Neural progenitor cell (in vitro differentiated cells): Measurements from ENCODE around the gene SPEM1. TPM values are rescaled to one million over a fixed set of nuclear protein-coding genes. Genes with fewer than 3 reads are reported as not detected.

Experiments
- DNase-seq: peaks from one replicate; pipeline ENCODE4 v3.0.0-alpha.2; 2016; ENCODE audit warnings: low spot score
- H2AFZ ChIP-seq: fragments of 200-600 bp; sonication (generic); replicated peaks from 2 replicates; pipeline ENCODE4 v1.6.1; 2016; ENCODE audit warnings: antibody characterized with exemption
- H3F3A ChIP-seq: fragments of 200-600 bp; sonication (generic); 2 replicates; pipeline ENCODE4 v1.6.1; 2016; ENCODE audit warnings: antibody characterized with exemption, low read depth
- H3K27ac ChIP-seq: fragments of 200-600 bp; sonication (generic); 2 replicates; pipeline ENCODE4 v1.5.1; 2016; ENCODE audit warnings: mild to moderate bottlenecking
- H3K27me3 ChIP-seq: fragments of 200-600 bp; sonication (generic); 2 replicates; pipeline ENCODE4 v1.6.1; 2016; ENCODE audit warnings: mild to moderate bottlenecking, moderate library complexity
- H3K36me3 ChIP-seq: fragments of 200-600 bp; sonication (generic); 2 replicates; pipeline ENCODE4 v1.5.1; 2016
- H3K4me1 ChIP-seq: fragments of 200-600 bp; sonication (generic); 2 replicates; pipeline ENCODE4 v1.6.1; 2016; ENCODE audit warnings: mixed run types
- H3K4me2 ChIP-seq: fragments of 200-600 bp; sonication (generic); 2 replicates; pipeline ENCODE4 v1.6.1; 2016
- H3K4me3 ChIP-seq: fragments of 200-600 bp; sonication (generic); 2 replicates; pipeline ENCODE4 v1.5.1; 2016
- H3K79me2 ChIP-seq: fragments of 200-600 bp; sonication (generic); 2 replicates; pipeline ENCODE4 v1.6.1; 2016; ENCODE audit warnings: low read depth
- H3K9ac ChIP-seq: fragments of 200-600 bp; sonication (generic); 2 replicates; pipeline ENCODE4 v1.6.1; 2016
- H3K9me3 ChIP-seq: fragments of 200-600 bp; sonication (generic); 2 replicates; pipeline ENCODE4 v1.5.1; 2016; ENCODE audit warnings: low read depth
- H4K20me1 ChIP-seq: fragments of 200-600 bp; sonication (generic); 2 replicates; pipeline ENCODE4 v1.6.1; 2016; ENCODE audit warnings: low read depth
- H3K27ac Mint-ChIP-seq: 3 replicates; pipeline ENCODE4 v1.8.0; 2021; ENCODE audit warnings: mixed read lengths
- H3K27me3 Mint-ChIP-seq: 2 replicates; pipeline ENCODE4 v1.8.0; 2022; ENCODE audit warnings: low read depth, mild to moderate bottlenecking, inconsistent platforms, moderate library complexity, mixed read lengths; ENCODE audit not compliant: insufficient read depth
- H3K36me3 Mint-ChIP-seq: 3 replicates; pipeline ENCODE4 v1.8.0; 2021; ENCODE audit warnings: mixed read lengths
- H3K4me1 Mint-ChIP-seq: 3 replicates; pipeline ENCODE4 v1.8.0; 2021; ENCODE audit warnings: mixed read lengths
- H3K4me3 Mint-ChIP-seq: 3 replicates; pipeline ENCODE4 v1.8.0; 2021; ENCODE audit warnings: mild to moderate bottlenecking, moderate library complexity, mixed read lengths
- H3K9me3 Mint-ChIP-seq: 3 replicates; pipeline ENCODE4 v1.8.0; 2020; ENCODE audit warnings: mixed read lengths
- CTCF ChIP-seq: fragments of 200-600 bp; sonication (generic); IDR thresholded peaks from 2 replicates; pipeline ENCODE4 v1.5.1; 2017; ENCODE audit warnings: antibody characterized with exemption, mild to moderate bottlenecking
- EZH2 ChIP-seq: fragments of 200-600 bp; sonication (generic); IDR thresholded peaks from 2 replicates; pipeline ENCODE4 v1.6.1; 2017; ENCODE audit warnings: antibody characterized with exemption, mild to moderate bottlenecking, moderate library complexity
- EZH2phosphoT487 ChIP-seq: fragments of 200-600 bp; sonication (generic); IDR thresholded peaks from 2 replicates; pipeline ENCODE4 v1.6.1; 2017; ENCODE audit warnings: antibody characterized with exemption
- total RNA-seq: library from RNA; depleted of rRNA; stranded (reverse); fragments of >200 nt; gene quantifications from 2 replicates; pipeline ENCODE4 v1.2.3, GENCODE V29; 2015; ENCODE audit warnings: low replicate concordance

SPEM1 gene
- total RNA-seq, 1 donor from 2014 or later: not detected

GRCh38 chr17:7405350-7406234 is 14.5 kb upstream of the SPEM1 start:
- H3K36me3 Mint-ChIP-seq: peaks cover 21% of the 10 kb centered on the region
- Histone ChIP-seq H3K4me3 (peak overlapping the region; percentile 97), H3K4me2 (peak overlapping the region; percentile 100), H3K9ac (peak overlapping the region; percentile 81), H3K4me1 (peaks cover 19% of the 10 kb centered on the region), H4K20me1 (peaks cover 43% of the 10 kb centered on the region), H3K79me2 (peaks cover 46% of the 10 kb centered on the region), H3F3A (peaks cover 43% of the 10 kb centered on the region), H3K9me3 (no peaks in the 10 kb centered on the region), H3K27ac (peak overlapping the region; percentile 58), H2AFZ (no peak overlapping the region), H3K27me3 (no peaks in the 10 kb centered on the region), H3K36me3 (no peaks in the 10 kb centered on the region)
- H3K9me3 Mint-ChIP-seq: no peaks in the 10 kb centered on the region
- peak overlapping the region; percentile 50 for H3K27ac Mint-ChIP-seq
- H3K27me3 Mint-ChIP-seq: peaks cover 16% of the 10 kb centered on the region
- no peak for TF ChIP-seq EZH2phosphoT487
- TF ChIP-seq EZH2: no peak
- no peak for TF ChIP-seq CTCF
- peak overlapping the region; percentile 95 for H3K4me3 Mint-ChIP-seq
- DNase-seq: peak; percentile 70
- H3K4me1 Mint-ChIP-seq: peaks cover 43% of the 10 kb centered on the region

GRCh38 chr17:7406235-7406825 is 13.8 kb upstream of the SPEM1 start:
- H3K27me3 Mint-ChIP-seq: peaks cover 13% of the 10 kb centered on the region
- peaks cover 19% of the 10 kb centered on the region for H3K4me1 ChIP-seq
- peak overlapping the region; percentile 97 for H3K4me3 ChIP-seq
- H4K20me1 ChIP-seq: peaks cover 49% of the 10 kb centered on the region
- H3K27ac ChIP-seq: no peak overlapping the region
- H3K36me3 ChIP-seq: no peaks in the 10 kb centered on the region
- peak overlapping the region; percentile 93 for H3K4me3 Mint-ChIP-seq
- no peak for TF ChIP-seq EZH2phosphoT487
- TF ChIP-seq EZH2: no peak
- no peak for TF ChIP-seq CTCF
- H2AFZ ChIP-seq: no peak overlapping the region
- H3K36me3 Mint-ChIP-seq: peaks cover 22% of the 10 kb centered on the region
- H3K9ac ChIP-seq: peak overlapping the region; percentile 81
- H3K9me3 ChIP-seq: no peaks in the 10 kb centered on the region
- H3K9me3 Mint-ChIP-seq: no peaks in the 10 kb centered on the region
- peak; percentile 39 for DNase-seq
- peaks cover 43% of the 10 kb centered on the region for H3K4me1 Mint-ChIP-seq
- peaks cover 46% of the 10 kb centered on the region for H3K79me2 ChIP-seq
- H3K27me3 ChIP-seq: no peaks in the 10 kb centered on the region
- peaks cover 43% of the 10 kb centered on the region for H3F3A ChIP-seq
- H3K4me2 ChIP-seq: peak overlapping the region; percentile 100
- peak overlapping the region; percentile 6 for H3K27ac Mint-ChIP-seq

DNA sequence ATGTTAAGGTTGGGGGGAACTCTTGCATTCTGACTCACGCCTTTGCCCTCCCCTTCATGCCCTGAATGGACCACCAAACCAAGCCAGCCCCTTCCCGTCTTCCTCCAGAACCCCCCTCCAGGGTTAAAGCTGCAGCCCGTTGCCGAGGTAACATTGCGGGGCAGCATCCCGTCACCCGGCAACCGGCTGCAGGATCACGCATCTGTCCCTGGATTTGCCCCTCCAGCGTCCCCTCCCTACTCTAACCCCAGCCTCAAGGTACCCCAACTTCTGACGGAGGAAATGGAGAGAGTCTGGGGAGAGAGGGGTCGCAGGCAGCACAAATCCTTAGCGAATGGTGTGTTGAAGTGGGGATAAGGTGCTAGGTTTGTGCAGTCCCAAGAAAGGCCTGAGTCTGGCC is 13.0 kb upstream of the SPEM1 start:
- peaks cover 19% of the 10 kb centered on the region for H3K36me3 Mint-ChIP-seq
- peak overlapping the region; percentile 79 for H3K4me3 Mint-ChIP-seq
- H3K27ac Mint-ChIP-seq: no peak overlapping the region
- Histone ChIP-seq H3F3A (peaks cover 38% of the 10 kb centered on the region), H3K27me3 (no peaks in the 10 kb centered on the region), H3K9ac (no peak overlapping the region), H2AFZ (no peak overlapping the region), H3K79me2 (peaks cover 43% of the 10 kb centered on the region), H3K4me1 (peaks cover 19% of the 10 kb centered on the region), H3K4me3 (peak overlapping the region; percentile 97), H3K36me3 (no peaks in the 10 kb centered on the region), H4K20me1 (peaks cover 54% of the 10 kb centered on the region), H3K9me3 (no peaks in the 10 kb centered on the region), H3K4me2 (peak overlapping the region; percentile 100), H3K27ac (no peak overlapping the region)
- H3K9me3 Mint-ChIP-seq: no peaks in the 10 kb centered on the region
- H3K4me1 Mint-ChIP-seq: peaks cover 38% of the 10 kb centered on the region
- no peak for DNase-seq
- no peak for TF ChIP-seq EZH2phosphoT487
- no peak for TF ChIP-seq EZH2
- no peak for TF ChIP-seq CTCF
- H3K27me3 Mint-ChIP-seq: peaks cover 13% of the 10 kb centered on the region
